Liver (tissue), 9 donors: ENCODE measurements around the gene ABHD6. TPM values are rescaled to one million over a fixed set of nuclear protein-coding genes. Genes with fewer than 3 reads are reported as not detected.

Experiments
- DNase-seq: peaks from one replicate; pipeline ENCODE4 v3.0.0-alpha.2; 2017; ENCODE audit warnings: low spot score
- H3K27ac ChIP-seq, 2 donors: one replicate each; pipeline ENCODE4 v1.7.0; 2013; ENCODE audit warnings: inconsistent platforms in 2 of 2, low read length in 2 of 2, control low read depth in 1 of 2, low read depth in 1 of 2, mild to moderate bottlenecking in 1 of 2
- H3K27me3 ChIP-seq, 4 donors: one replicate each; pipeline versions ENCODE4 v1.6.1 to v1.7.0; 2013; ENCODE audit warnings: low read length in 3 of 4, inconsistent platforms in 1 of 4, mild to moderate bottlenecking in 1 of 4, moderate library complexity in 1 of 4; ENCODE audit not compliant: control insufficient read depth in 4 of 4, insufficient read depth in 4 of 4
- H3K36me3 ChIP-seq, 4 donors: one replicate each; pipeline versions ENCODE4 v1.6.1 to v1.7.0; 2013; ENCODE audit warnings: low read length in 3 of 4, mild to moderate bottlenecking in 3 of 4, low read depth in 1 of 4, moderate library complexity in 1 of 4; ENCODE audit not compliant: control insufficient read depth in 4 of 4, insufficient read depth in 3 of 4
- H3K4me1 ChIP-seq, 4 donors: one replicate each; pipeline versions ENCODE4 v1.6.1 to v1.7.0; 2013; ENCODE audit warnings: low read length in 3 of 4, mild to moderate bottlenecking in 3 of 4, moderate library complexity in 1 of 4; ENCODE audit not compliant: control insufficient read depth in 4 of 4, insufficient read depth in 4 of 4
- H3K4me3 ChIP-seq, 3 donors: one replicate each; pipeline versions ENCODE4 v1.6.1 to v1.7.0; 2013; ENCODE audit warnings: low read length in 3 of 3, control low read depth in 1 of 3, low read depth in 1 of 3, mild to moderate bottlenecking in 1 of 3
- H3K9ac ChIP-seq, 2 donors: one replicate each; pipeline ENCODE4 v1.7.0; 2013; ENCODE audit warnings: low read length in 2 of 2, mild to moderate bottlenecking in 2 of 2, moderate library complexity in 2 of 2, control low read depth in 1 of 2, low read depth in 1 of 2
- H3K9me3 ChIP-seq, 4 donors: one replicate each; pipeline versions ENCODE4 v1.6.1 to v1.7.0; 2013; ENCODE audit warnings: low read length in 3 of 4; ENCODE audit not compliant: control insufficient read depth in 4 of 4
- EGR1 ChIP-seq, 2 donors: IDR thresholded peaks; 2 replicates each; pipeline ENCODE4 v1.6.1; 2016 to 2018; ENCODE audit warnings: antibody characterized with exemption in 2 of 2, low read depth in 2 of 2
- FOXA1 ChIP-seq: IDR thresholded peaks from 2 replicates; pipeline ENCODE4 v1.6.1; 2016; ENCODE audit warnings: antibody characterized with exemption
- FOXA2 ChIP-seq: IDR thresholded peaks from 2 replicates; pipeline ENCODE4 v1.6.1; 2016; ENCODE audit warnings: antibody characterized with exemption
- GABPA ChIP-seq, 2 donors: IDR thresholded peaks in 1 of 2; conservative IDR thresholded peaks in 1 of 2; 2 replicates each; pipeline ENCODE4 v1.6.1; 2016; ENCODE audit warnings: antibody characterized with exemption in 2 of 2, mild to moderate bottlenecking in 1 of 2, moderate library complexity in 1 of 2
- HNF4A ChIP-seq, 2 donors: conservative IDR thresholded peaks; 2 replicates each; pipeline ENCODE4 v1.6.1; 2016; ENCODE audit warnings: antibody characterized with exemption in 2 of 2, mild to moderate bottlenecking in 2 of 2
- HNF4G ChIP-seq: IDR thresholded peaks from 2 replicates; pipeline ENCODE4 v1.6.1; 2016; ENCODE audit warnings: antibody characterized with exemption
- JUND ChIP-seq, 2 donors: IDR thresholded peaks; 2 replicates each; pipeline ENCODE4 v1.6.1; 2016; ENCODE audit warnings: antibody characterized with exemption in 2 of 2
- NR2F2 ChIP-seq: IDR thresholded peaks from 2 replicates; pipeline ENCODE4 v1.6.1; 2016; ENCODE audit warnings: antibody characterized with exemption
- RAD21 ChIP-seq, 2 donors: IDR thresholded peaks; 2 replicates each; pipeline ENCODE4 v1.6.1; 2016; ENCODE audit warnings: antibody characterized with exemption in 2 of 2, mild to moderate bottlenecking in 2 of 2
- RXRA ChIP-seq, 2 donors: IDR thresholded peaks; 2 replicates each; pipeline ENCODE4 v1.6.1; 2017 to 2018; ENCODE audit warnings: antibody characterized with exemption in 2 of 2, mild to moderate bottlenecking in 1 of 2
- SP1 ChIP-seq: IDR thresholded peaks from 2 replicates; pipeline ENCODE4 v1.6.1; 2018; ENCODE audit warnings: antibody characterized with exemption, mild to moderate bottlenecking
- TAF1 ChIP-seq: conservative IDR thresholded peaks from 2 replicates; pipeline ENCODE4 v1.6.1; 2016; ENCODE audit warnings: antibody characterized with exemption, mild to moderate bottlenecking
- YY1 ChIP-seq: IDR thresholded peaks from 2 replicates; pipeline ENCODE4 v1.6.1; 2016; ENCODE audit warnings: antibody characterized with exemption, mild to moderate bottlenecking
- WGBS: extraction: QIAGEN DNeasy Blood & Tissue Kit; methylation state at CpG from one replicate; pipeline ENCODE4 v1.1.7; 2013; 5-methylcytosine and 5-hydroxymethylcytosine counted together
- polyA plus RNA-seq, 2 donors: library from polyadenylated mRNA; stranded (reverse) in 1 of 2; unstranded in 1 of 2; fragments of 200-250 nt in 1 of 2; fragments of >200 nt in 1 of 2; fragmentation: Nextera tagmentation in 1 of 2; extraction: Ambion mirVana in 1 of 2; gene quantifications; one replicate each; pipeline versions ENCODE4 v1.2.1 to v1.2.3, GENCODE V29; 2013 to 2015
- total RNA-seq, 2 donors: library from RNA; depleted of rRNA; stranded (reverse); fragments of >200 nt; gene quantifications; one replicate each; pipeline ENCODE4 v1.2.3, GENCODE V29; 2014
- TF ChIP-seq, protein P1 (sequence below): IDR thresholded peaks from 2 replicates; pipeline ENCODE4 v1.6.1; 2016; ENCODE audit warnings: antibody characterized with exemption
- TF ChIP-seq, protein P2 (sequence below): IDR thresholded peaks from 2 replicates; pipeline ENCODE4 v1.6.1; 2016; ENCODE audit warnings: antibody characterized with exemption
- TF ChIP-seq, protein P3 (sequence below): IDR thresholded peaks from 2 replicates; pipeline ENCODE4 v1.6.1; 2016; ENCODE audit warnings: antibody characterized with exemption, mild to moderate bottlenecking
- TF ChIP-seq, protein P4 (sequence below): fragments of 150-350 bp; IDR thresholded peaks from 2 replicates; pipeline ENCODE4 v1.5.1; 2017; ENCODE audit warnings: improper control_type of control experiment, low read depth, low read length; ENCODE audit not compliant: missing input control
- TF ChIP-seq, protein P5 (sequence below): IDR thresholded peaks from 2 replicates; pipeline ENCODE4 v1.6.1; 2016; ENCODE audit warnings: antibody characterized with exemption
- donor health status: healthy.
- donor health status: healthy.
- donor health status: healthy.
- donor health status: healthy.
- donor health status: healthy.

ABHD6 gene
- total and polyA plus RNA-seq, 4 donors = 19.8 to 60.9 (median 38.3) TPM

DNA sequence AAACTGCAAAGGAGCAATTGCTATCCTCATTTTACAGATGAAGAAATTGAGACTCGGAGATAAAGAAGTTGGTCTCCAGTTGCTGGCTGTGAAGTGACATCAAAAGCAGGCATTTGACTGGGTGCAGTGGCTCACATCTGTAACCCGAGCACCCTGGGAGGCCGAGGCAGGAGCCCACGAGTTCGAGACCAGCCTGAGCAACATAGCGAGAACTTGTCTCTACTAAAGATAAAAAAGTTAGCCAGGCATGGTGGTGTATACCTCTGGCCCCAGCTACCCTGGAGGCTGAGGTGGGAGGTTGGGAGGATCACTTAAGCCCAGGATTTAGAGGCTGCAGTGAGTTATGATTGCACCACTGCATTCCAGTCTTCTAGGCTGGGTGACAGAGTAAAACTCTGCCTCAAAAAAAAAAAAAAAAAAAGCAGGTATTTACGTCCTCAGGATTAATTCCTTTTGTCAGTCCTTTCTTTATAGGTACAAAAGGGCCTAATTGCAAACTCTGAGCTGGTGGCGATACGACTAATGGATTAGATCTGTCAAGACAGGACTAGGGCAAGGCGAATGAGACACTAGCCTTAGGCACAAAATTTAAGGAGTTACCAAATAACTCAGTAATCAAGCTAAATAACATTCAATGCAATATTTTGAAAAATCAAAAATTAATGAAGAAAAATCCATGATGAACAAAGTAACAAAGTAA, 20.9 kb upstream of the ABHD6 start (continued):
- TF ChIP-seq, protein P1, sequence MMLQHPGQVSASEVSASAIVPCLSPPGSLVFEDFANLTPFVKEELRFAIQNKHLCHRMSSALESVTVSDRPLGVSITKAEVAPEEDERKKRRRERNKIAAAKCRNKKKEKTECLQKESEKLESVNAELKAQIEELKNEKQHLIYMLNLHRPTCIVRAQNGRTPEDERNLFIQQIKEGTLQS = no peak
- TF ChIP-seq SP1 = no peak
- TF ChIP-seq HNF4A (conservative IDR thresholded peaks at IDR 0.05) = no peak

DNA sequence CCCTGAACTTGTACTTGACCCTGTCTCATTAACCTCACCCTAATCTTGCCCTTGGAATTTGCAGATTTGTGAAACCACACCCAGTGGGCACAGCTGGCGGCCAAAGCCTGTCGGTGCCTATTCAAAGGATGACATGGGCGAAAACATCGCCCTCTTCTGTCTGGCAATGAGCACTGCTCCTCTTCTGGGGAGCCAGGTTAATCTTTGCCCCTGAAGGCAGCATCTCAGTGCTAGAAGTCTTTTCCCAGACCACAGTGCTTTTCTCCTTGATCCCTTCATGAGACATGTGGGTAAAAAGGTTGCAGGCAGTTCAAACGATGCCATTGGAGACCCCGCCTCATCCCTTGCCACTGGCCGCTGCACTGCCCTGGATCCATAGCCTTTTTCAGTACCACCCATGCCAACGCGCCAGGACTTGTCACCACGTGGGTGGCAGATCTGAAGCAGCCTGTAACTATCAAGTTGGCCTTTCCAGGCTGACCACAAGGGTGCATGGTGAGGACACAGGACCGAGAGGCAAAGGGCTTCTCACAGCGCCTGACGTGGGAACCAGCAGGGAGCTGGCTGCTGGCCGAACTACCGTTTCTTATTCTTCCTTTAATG, 20.3 kb upstream of the ABHD6 start:
- WGBS = 5% methylated on average over 15 of the region's 15 CpGs
- Histone ChIP-seq H3K4me3 (no peak overlapping the region), H3K9me3 (no peaks in the 10 kb centered on the region), H3K36me3 (no peaks in the 10 kb centered on the region), H3K4me1 (peaks cover 3 to 21% (median 13%) of the 10 kb centered on the region in 4 donors), H3K27ac (peak overlapping the region; percentile 56 to 74), H3K9ac (peak overlapping the region in 1 of 2 donors; percentile 10), H3K27me3 (no peaks in the 10 kb centered on the region)
- TF ChIP-seq NR2F2 (peak; percentile 88), HNF4G (peak; percentile 43), JUND (IDR thresholded peaks at IDR 0.05) (peak; percentile 35 to 41), RAD21 (IDR thresholded peaks at IDR 0.05) (peak; percentile 81 to 84), EGR1 (IDR thresholded peaks at IDR 0.05; ENCODE audit: low read depth in 2 of 2) (peak in 1 of 2 donors; percentile 14), YY1 (peak; percentile 65), TAF1 (no peak), SP1 (peak; percentile 71), FOXA1 (no peak), RXRA (IDR thresholded peaks at IDR 0.05) (peak; percentile 81 to 82), GABPA (IDR thresholded peaks at IDR 0.05 in 1 of 2, conservative IDR thresholded peaks at IDR 0.05 in 1 of 2) (no peak), FOXA2 (no peak), HNF4A (conservative IDR thresholded peaks at IDR 0.05) (peak; percentile 80 to 84)
- TF ChIP-seq, protein P2, sequence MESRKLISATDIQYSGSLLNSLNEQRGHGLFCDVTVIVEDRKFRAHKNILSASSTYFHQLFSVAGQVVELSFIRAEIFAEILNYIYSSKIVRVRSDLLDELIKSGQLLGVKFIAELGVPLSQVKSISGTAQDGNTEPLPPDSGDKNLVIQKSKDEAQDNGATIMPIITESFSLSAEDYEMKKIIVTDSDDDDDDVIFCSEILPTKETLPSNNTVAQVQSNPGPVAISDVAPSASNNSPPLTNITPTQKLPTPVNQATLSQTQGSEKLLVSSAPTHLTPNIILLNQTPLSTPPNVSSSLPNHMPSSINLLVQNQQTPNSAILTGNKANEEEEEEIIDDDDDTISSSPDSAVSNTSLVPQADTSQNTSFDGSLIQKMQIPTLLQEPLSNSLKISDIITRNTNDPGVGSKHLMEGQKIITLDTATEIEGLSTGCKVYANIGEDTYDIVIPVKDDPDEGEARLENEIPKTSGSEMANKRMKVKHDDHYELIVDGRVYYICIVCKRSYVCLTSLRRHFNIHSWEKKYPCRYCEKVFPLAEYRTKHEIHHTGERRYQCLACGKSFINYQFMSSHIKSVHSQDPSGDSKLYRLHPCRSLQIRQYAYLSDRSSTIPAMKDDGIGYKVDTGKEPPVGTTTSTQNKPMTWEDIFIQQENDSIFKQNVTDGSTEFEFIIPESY = no peak
- TF ChIP-seq, protein P3, sequence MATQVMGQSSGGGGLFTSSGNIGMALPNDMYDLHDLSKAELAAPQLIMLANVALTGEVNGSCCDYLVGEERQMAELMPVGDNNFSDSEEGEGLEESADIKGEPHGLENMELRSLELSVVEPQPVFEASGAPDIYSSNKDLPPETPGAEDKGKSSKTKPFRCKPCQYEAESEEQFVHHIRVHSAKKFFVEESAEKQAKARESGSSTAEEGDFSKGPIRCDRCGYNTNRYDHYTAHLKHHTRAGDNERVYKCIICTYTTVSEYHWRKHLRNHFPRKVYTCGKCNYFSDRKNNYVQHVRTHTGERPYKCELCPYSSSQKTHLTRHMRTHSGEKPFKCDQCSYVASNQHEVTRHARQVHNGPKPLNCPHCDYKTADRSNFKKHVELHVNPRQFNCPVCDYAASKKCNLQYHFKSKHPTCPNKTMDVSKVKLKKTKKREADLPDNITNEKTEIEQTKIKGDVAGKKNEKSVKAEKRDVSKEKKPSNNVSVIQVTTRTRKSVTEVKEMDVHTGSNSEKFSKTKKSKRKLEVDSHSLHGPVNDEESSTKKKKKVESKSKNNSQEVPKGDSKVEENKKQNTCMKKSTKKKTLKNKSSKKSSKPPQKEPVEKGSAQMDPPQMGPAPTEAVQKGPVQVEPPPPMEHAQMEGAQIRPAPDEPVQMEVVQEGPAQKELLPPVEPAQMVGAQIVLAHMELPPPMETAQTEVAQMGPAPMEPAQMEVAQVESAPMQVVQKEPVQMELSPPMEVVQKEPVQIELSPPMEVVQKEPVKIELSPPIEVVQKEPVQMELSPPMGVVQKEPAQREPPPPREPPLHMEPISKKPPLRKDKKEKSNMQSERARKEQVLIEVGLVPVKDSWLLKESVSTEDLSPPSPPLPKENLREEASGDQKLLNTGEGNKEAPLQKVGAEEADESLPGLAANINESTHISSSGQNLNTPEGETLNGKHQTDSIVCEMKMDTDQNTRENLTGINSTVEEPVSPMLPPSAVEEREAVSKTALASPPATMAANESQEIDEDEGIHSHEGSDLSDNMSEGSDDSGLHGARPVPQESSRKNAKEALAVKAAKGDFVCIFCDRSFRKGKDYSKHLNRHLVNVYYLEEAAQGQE = peak; percentile 45
- TF ChIP-seq, protein P1 = no peak
- TF ChIP-seq, protein P4, sequence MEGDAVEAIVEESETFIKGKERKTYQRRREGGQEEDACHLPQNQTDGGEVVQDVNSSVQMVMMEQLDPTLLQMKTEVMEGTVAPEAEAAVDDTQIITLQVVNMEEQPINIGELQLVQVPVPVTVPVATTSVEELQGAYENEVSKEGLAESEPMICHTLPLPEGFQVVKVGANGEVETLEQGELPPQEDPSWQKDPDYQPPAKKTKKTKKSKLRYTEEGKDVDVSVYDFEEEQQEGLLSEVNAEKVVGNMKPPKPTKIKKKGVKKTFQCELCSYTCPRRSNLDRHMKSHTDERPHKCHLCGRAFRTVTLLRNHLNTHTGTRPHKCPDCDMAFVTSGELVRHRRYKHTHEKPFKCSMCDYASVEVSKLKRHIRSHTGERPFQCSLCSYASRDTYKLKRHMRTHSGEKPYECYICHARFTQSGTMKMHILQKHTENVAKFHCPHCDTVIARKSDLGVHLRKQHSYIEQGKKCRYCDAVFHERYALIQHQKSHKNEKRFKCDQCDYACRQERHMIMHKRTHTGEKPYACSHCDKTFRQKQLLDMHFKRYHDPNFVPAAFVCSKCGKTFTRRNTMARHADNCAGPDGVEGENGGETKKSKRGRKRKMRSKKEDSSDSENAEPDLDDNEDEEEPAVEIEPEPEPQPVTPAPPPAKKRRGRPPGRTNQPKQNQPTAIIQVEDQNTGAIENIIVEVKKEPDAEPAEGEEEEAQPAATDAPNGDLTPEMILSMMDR = peak; percentile 82
- TF ChIP-seq, protein P5, sequence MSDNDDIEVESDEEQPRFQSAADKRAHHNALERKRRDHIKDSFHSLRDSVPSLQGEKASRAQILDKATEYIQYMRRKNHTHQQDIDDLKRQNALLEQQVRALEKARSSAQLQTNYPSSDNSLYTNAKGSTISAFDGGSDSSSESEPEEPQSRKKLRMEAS = peak; percentile 78
- DNase-seq = peak; percentile 52
